ENCODE measurements around the gene CIROP. TPM values are rescaled to one million over a fixed set of nuclear protein-coding genes. Genes with fewer than 3 reads are reported as not detected.

Gene CIROP
- total RNA-seq, 1 donor from 2014 or later: not detected

- Mint-ChIP-seq H3K4me1 (ENCODE audit: unreplicated experiment) (peaks cover 9% of the 10 kb centered on the region), H3K36me3 (ENCODE audit: low read depth, unreplicated experiment) (peaks cover 3% of the 10 kb centered on the region), H3K9me3 (ENCODE audit: unreplicated experiment) (no peaks in the 10 kb centered on the region), H3K4me3 (ENCODE audit: unreplicated experiment) (no peak overlapping the region), H3K27me3 (ENCODE audit: unreplicated experiment) (peaks cover 7% of the 10 kb centered on the region), H3K27ac (ENCODE audit: unreplicated experiment) (peak overlapping the region; percentile 16)
- TF ChIP-seq CTCF (IDR thresholded peaks at IDR 0.05; ENCODE audit: unreplicated experiment): no peak
- DNase-seq (ENCODE audit: low spot score): no peak
Measured at GRCh38 chr14:23114669-23115038, 9.9 kb upstream of the CIROP start.

- no peak for DNase-seq (ENCODE audit: low spot score)
- no peaks in the 10 kb centered on the region for H3K9me3 Mint-ChIP-seq (ENCODE audit: unreplicated experiment)
- H3K36me3 Mint-ChIP-seq (ENCODE audit: low read depth, unreplicated experiment): peaks cover 3% of the 10 kb centered on the region
- H3K27ac Mint-ChIP-seq (ENCODE audit: unreplicated experiment): peak overlapping the region; percentile 16
- H3K27me3 Mint-ChIP-seq (ENCODE audit: unreplicated experiment): peaks cover 7% of the 10 kb centered on the region
- peaks cover 4% of the 10 kb centered on the region for H3K4me1 Mint-ChIP-seq (ENCODE audit: unreplicated experiment)
- TF ChIP-seq CTCF (IDR thresholded peaks at IDR 0.05; ENCODE audit: unreplicated experiment): no peak
- no peak overlapping the region for H3K4me3 Mint-ChIP-seq (ENCODE audit: unreplicated experiment)
Measured at GRCh38 chr14:23114120-23114458, 9.3 kb upstream of the CIROP start.

GRCh38 chr14:23113431-23114119 lies 8.8 kb upstream of the CIROP start:
- peaks cover 3% of the 10 kb centered on the region for H3K4me1 Mint-ChIP-seq (ENCODE audit: unreplicated experiment)
- no peak for DNase-seq (ENCODE audit: low spot score)
- peaks cover 7% of the 10 kb centered on the region for H3K27me3 Mint-ChIP-seq (ENCODE audit: unreplicated experiment)
- H3K27ac Mint-ChIP-seq (ENCODE audit: unreplicated experiment): no peak overlapping the region
- no peak for TF ChIP-seq CTCF (IDR thresholded peaks at IDR 0.05; ENCODE audit: unreplicated experiment)
- peaks cover 3% of the 10 kb centered on the region for H3K36me3 Mint-ChIP-seq (ENCODE audit: low read depth, unreplicated experiment)
- no peak overlapping the region for H3K4me3 Mint-ChIP-seq (ENCODE audit: unreplicated experiment)
- H3K9me3 Mint-ChIP-seq (ENCODE audit: unreplicated experiment): no peaks in the 10 kb centered on the region

GRCh38 chr14:23112359-23113178 lies 7.8 kb upstream of the CIROP start:
- no peak for DNase-seq (ENCODE audit: low spot score)
- Mint-ChIP-seq H3K4me3 (ENCODE audit: unreplicated experiment) (no peak overlapping the region), H3K4me1 (ENCODE audit: unreplicated experiment) (peaks cover 3% of the 10 kb centered on the region), H3K27ac (ENCODE audit: unreplicated experiment) (no peak overlapping the region), H3K36me3 (ENCODE audit: low read depth, unreplicated experiment) (peaks cover 3% of the 10 kb centered on the region), H3K9me3 (ENCODE audit: unreplicated experiment) (no peaks in the 10 kb centered on the region), H3K27me3 (ENCODE audit: unreplicated experiment) (peaks cover 4% of the 10 kb centered on the region)
- no peak for TF ChIP-seq CTCF (IDR thresholded peaks at IDR 0.05; ENCODE audit: unreplicated experiment)

Data from endothelial cell (in vitro differentiated cells).